Erythroblast (primary cell): ENCODE measurements around the gene PAX2.

ENCODE experiments used
- GATA1 ChIP-seq: IDR thresholded peaks from 2 replicates; pipeline ENCODE4 v1.6.1; 2011; ENCODE audit warnings: low read depth, mild to moderate bottlenecking, control low read depth, low read length, moderate library complexity
- POLR2A ChIP-seq: IDR thresholded peaks from 2 replicates; pipeline ENCODE4 v1.6.1; 2011; ENCODE audit warnings: mild to moderate bottlenecking, low read length

- TF ChIP-seq POLR2A (no peak), GATA1 (no peak)
Measured at GRCh38 chr10:100747456-100748230, 2.3 kb downstream of the PAX2 start.
